C4-2B (cell line): ENCODE data around the gene SLC39A11.
"Not testable (repeated sequence)": the region's sequence is repeated elsewhere in the genome, so short reads cannot be mapped to it uniquely, and the experiment has no call there.

ENCODE experiments used
- CTCF ChIP-seq: fragments of 450-650 bp; conservative IDR thresholded peaks from 2 replicates; pipeline ENCODE4 v1.5.1; 2017; ENCODE audit warnings: mild to moderate bottlenecking
- ZFX ChIP-seq: fragments of 450-650 bp; IDR thresholded peaks from 2 replicates; pipeline ENCODE4 v1.6.1; 2017

GRCh38 chr17:72824267-72824666, 268.2 kb downstream of the SLC39A11 start:
- TF ChIP-seq CTCF, ZFX: not testable (repeated sequence)
